MM.1S (cell line): Measurements from ENCODE around the gene MEGF9.

Experiments
- DNase-seq: peaks from one replicate; pipeline ENCODE4 v3.0.0-alpha.2; 2015
- H2AFZ ChIP-seq: fragments of 300-600 bp; sonication (generic); 2 replicates; pipeline ENCODE4 v1.6.0; 2016; ENCODE audit warnings: antibody characterized with exemption, low read length
- H3F3A ChIP-seq: fragments of 300-600 bp; sonication (generic); 2 replicates; pipeline ENCODE4 v1.6.1; 2016; ENCODE audit warnings: mild to moderate bottlenecking, antibody characterized with exemption, low read length, moderate library complexity, mixed read lengths; ENCODE audit not compliant: insufficient read depth
- H3K27ac ChIP-seq: fragments of 300-600 bp; sonication (generic); 2 replicates; pipeline ENCODE4 v1.5.1; 2016; ENCODE audit warnings: mild to moderate bottlenecking, low read length
- H3K27me3 ChIP-seq: fragments of 300-600 bp; sonication (generic); replicated peaks from 2 replicates; pipeline ENCODE4 v1.6.0; 2016; ENCODE audit warnings: low read length; ENCODE audit not compliant: insufficient read depth
- H3K36me3 ChIP-seq: fragments of 300-600 bp; sonication (generic); replicated peaks from 2 replicates; pipeline ENCODE4 v1.6.1; 2016; ENCODE audit warnings: mild to moderate bottlenecking, low read length, mixed read lengths; ENCODE audit not compliant: insufficient read depth
- H3K4me1 ChIP-seq: fragments of 300-600 bp; sonication (generic); 2 replicates; pipeline ENCODE4 v1.6.1; 2016; ENCODE audit warnings: low read length, mixed read lengths
- H3K4me2 ChIP-seq: fragments of 300-600 bp; sonication (generic); 2 replicates; pipeline ENCODE4 v1.6.0; 2016; ENCODE audit warnings: low read depth, low read length
- H3K4me3 ChIP-seq: fragments of 300-600 bp; sonication (generic); 2 replicates; pipeline ENCODE4 v1.5.1; 2016; ENCODE audit warnings: low read length, mixed read lengths
- H3K79me2 ChIP-seq: fragments of 300-600 bp; sonication (generic); 2 replicates; pipeline ENCODE4 v1.6.1; 2016; ENCODE audit warnings: mixed run types, low read length, mixed read lengths
- H3K9ac ChIP-seq: fragments of 300-600 bp; sonication (generic); 2 replicates; pipeline ENCODE4 v1.6.1; 2016; ENCODE audit warnings: low read length, mixed read lengths
- H3K9me2 ChIP-seq: fragments of 300-600 bp; sonication (generic); replicated peaks from 2 replicates; pipeline ENCODE4 v1.6.1; 2016; ENCODE audit warnings: mild to moderate bottlenecking, low read length, mixed read lengths; ENCODE audit not compliant: insufficient read depth
- H3K9me3 ChIP-seq: fragments of 300-600 bp; sonication (generic); replicated peaks from 2 replicates; pipeline ENCODE4 v1.6.1; 2016; ENCODE audit warnings: mild to moderate bottlenecking, low read length, mixed read lengths; ENCODE audit not compliant: insufficient read depth
- H4K20me1 ChIP-seq: fragments of 300-600 bp; sonication (generic); 2 replicates; pipeline ENCODE4 v1.6.1; 2016; ENCODE audit warnings: mild to moderate bottlenecking, low read length, moderate library complexity, mixed read lengths; ENCODE audit not compliant: insufficient read depth
- EZH2 ChIP-seq: fragments of 300-600 bp; sonication (generic); optimal IDR thresholded peaks from 2 replicates; pipeline ENCODE3; 2017; ENCODE audit warnings: low read depth, mild to moderate bottlenecking, antibody characterized with exemption, low read length, mixed read lengths
- EZH2phosphoT487 ChIP-seq: fragments of 300-600 bp; sonication (generic); IDR thresholded peaks from 2 replicates; pipeline ENCODE4 v1.6.1; 2018; ENCODE audit warnings: antibody characterized with exemption, low read length
- TF ChIP-seq, protein P1 (sequence below): fragments of 300-600 bp; sonication (generic); IDR thresholded peaks from 2 replicates; pipeline ENCODE4 v1.5.1; 2016; ENCODE audit warnings: antibody characterized with exemption, low read length, mixed read lengths

The MEGF9 gene

DNA sequence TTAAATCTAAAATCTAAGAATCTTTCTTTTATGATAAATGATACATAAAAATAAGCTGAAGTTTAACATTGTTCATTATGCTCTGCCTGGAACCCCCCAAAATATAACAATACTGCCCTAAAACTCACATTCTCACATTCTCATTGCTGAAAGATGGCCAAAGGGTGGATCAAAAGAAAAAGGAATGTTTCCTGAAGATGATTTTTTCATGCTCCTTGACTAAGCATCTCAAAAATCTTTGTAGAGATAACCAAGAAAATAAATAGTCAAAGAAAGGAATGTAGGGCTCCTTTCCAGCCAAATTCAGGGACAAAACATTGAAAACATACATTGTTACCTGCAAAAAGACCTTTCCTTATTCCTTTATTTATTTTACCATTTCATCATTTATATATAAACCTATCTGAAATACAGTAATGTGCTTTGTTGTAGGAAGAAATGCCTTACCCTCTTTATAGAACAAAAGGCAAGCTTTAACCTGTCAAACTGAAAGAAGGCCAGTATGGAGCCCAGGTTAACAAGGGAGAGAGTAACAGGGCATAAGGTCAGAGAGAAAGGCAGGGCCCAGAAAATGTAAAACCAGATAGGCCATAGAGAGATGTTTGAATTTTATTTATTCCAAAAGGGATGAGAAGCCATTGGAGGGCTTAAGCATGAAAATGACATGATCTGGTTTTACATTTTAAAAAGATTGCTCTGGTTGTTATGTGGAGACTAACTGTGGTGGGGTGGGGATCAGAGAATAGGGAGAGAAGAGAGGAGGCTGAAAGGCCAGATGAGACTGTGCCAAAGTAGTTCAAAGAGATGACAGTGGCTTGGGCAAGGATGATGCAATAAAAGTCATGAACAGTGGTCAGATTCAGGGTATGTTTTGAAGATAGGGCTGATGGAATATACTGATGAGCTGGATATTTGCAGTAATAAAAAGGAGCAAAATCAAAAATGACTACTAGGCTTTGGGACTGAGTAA, 97.0 kb downstream of the MEGF9 start:
- Histone ChIP-seq H3K27me3 (no peaks in the 10 kb centered on the region), H3K4me3 (no peak overlapping the region), H2AFZ (no peak overlapping the region), H3K27ac (no peak overlapping the region), H3K79me2 (no peaks in the 10 kb centered on the region), H3K9ac (no peak overlapping the region), H3K4me1 (0 out of 2 replicates have a peak, but pooled peaks cover 6% of the 10 kb centered on the region), H4K20me1 (no peaks in the 10 kb centered on the region), H3K9me2 (no peaks in the 10 kb centered on the region), H3K4me2 (no peak overlapping the region), H3F3A (no peaks in the 10 kb centered on the region), H3K9me3 (no peaks in the 10 kb centered on the region), H3K36me3 (no peaks in the 10 kb centered on the region)
- no peak for DNase-seq
- TF ChIP-seq, protein P1, sequence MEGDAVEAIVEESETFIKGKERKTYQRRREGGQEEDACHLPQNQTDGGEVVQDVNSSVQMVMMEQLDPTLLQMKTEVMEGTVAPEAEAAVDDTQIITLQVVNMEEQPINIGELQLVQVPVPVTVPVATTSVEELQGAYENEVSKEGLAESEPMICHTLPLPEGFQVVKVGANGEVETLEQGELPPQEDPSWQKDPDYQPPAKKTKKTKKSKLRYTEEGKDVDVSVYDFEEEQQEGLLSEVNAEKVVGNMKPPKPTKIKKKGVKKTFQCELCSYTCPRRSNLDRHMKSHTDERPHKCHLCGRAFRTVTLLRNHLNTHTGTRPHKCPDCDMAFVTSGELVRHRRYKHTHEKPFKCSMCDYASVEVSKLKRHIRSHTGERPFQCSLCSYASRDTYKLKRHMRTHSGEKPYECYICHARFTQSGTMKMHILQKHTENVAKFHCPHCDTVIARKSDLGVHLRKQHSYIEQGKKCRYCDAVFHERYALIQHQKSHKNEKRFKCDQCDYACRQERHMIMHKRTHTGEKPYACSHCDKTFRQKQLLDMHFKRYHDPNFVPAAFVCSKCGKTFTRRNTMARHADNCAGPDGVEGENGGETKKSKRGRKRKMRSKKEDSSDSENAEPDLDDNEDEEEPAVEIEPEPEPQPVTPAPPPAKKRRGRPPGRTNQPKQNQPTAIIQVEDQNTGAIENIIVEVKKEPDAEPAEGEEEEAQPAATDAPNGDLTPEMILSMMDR, result no peak
- TF ChIP-seq EZH2phosphoT487 (no peak), EZH2 (no peak)

DNA sequence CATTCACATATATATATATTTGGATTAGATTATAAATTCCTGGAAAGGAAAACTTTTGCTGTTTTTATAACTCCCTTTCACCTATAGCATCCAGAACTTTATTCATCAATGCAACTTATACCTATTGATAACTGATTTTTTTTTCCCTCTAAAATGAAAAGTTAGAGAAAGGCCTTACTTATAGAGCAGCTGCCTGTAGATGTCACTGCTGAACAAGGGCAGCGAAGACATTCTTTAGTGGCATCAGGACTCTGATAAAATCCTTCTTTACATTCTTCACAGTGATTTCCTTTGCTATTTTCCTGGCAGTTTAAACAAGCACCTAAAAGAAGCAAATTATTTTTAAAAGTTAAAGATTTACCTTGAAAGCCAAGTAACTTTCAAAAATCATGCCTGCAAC, 102.1 kb downstream of the MEGF9 start:
- H3K9me3 ChIP-seq, result no peaks in the 10 kb centered on the region
- no peak for DNase-seq
- no peak overlapping the region for H3K4me2 ChIP-seq
- H3K27ac ChIP-seq, result no peak overlapping the region
- no peaks in the 10 kb centered on the region for H3F3A ChIP-seq
- H3K4me1 ChIP-seq, result no peaks in the 10 kb centered on the region
- H3K9ac ChIP-seq, result no peak overlapping the region
- H3K4me3 ChIP-seq, result no peak overlapping the region
- no peaks in the 10 kb centered on the region for H3K79me2 ChIP-seq
- H3K36me3 ChIP-seq, result no peaks in the 10 kb centered on the region
- TF ChIP-seq, protein P1, result peak; percentile 28
- TF ChIP-seq EZH2phosphoT487, result no peak
- no peak overlapping the region for H2AFZ ChIP-seq
- no peaks in the 10 kb centered on the region for H3K27me3 ChIP-seq
- no peaks in the 10 kb centered on the region for H3K9me2 ChIP-seq
- H4K20me1 ChIP-seq, result no peaks in the 10 kb centered on the region

DNA sequence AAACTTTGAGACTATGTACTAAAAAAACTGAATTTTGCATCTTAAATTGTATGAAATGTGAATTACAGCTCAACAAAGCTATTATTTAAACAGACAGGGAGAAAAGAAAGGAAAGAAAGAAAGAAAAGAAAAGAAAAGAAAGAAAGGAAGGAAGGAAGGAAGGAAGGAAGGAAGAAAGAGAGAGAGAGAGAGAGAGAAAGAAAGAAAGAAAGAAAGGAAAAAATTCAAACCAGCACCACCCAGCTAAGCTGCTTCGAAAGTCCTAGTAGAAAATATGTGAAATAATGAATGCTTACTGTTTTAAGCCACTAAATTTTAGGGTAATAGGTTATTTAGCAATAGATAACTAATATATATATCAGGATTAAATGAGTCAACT, 102.6 kb downstream of the MEGF9 start:
- H3F3A ChIP-seq, result no peaks in the 10 kb centered on the region
- H3K9me2 ChIP-seq, result no peaks in the 10 kb centered on the region
- no peak overlapping the region for H3K4me2 ChIP-seq
- H3K4me1 ChIP-seq, result no peaks in the 10 kb centered on the region
- no peak overlapping the region for H3K9ac ChIP-seq
- TF ChIP-seq EZH2, result no peak
- no peak for TF ChIP-seq EZH2phosphoT487
- TF ChIP-seq, protein P1, result no peak
- no peaks in the 10 kb centered on the region for H3K27me3 ChIP-seq
- no peak overlapping the region for H3K27ac ChIP-seq
- no peaks in the 10 kb centered on the region for H3K36me3 ChIP-seq
- no peaks in the 10 kb centered on the region for H4K20me1 ChIP-seq
- no peak for DNase-seq
- no peak overlapping the region for H3K4me3 ChIP-seq
- H3K9me3 ChIP-seq, result no peaks in the 10 kb centered on the region
- H2AFZ ChIP-seq, result no peak overlapping the region
- no peaks in the 10 kb centered on the region for H3K79me2 ChIP-seq
